Measurements from ENCODE around the gene VHLL.

The VHLL gene

DNA sequence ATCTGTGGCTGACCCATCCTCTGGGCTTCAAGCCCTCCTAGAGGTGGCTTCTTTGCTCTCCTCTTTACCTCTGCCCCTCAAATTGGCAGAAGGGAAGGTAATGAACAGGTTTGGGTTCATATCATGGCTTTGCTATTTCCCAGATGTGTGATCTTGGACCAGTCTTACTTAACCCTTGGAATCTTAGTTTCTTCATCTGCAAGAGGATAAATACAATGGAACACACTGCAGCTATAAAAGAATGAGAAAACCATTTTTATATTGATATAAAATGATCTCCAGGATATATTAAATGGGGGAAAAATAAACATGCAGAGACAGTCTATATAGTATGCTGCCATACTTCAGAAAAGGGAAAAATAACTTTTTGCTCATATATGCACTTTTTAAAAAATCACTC, 9.2 kb downstream of the VHLL start:
- no peak for DNase-seq

GRCh38 chr1:156286061-156286460, 13.0 kb downstream of the VHLL start:
- no peak for DNase-seq

GRCh38 chr1:156285437-156285836, 13.7 kb downstream of the VHLL start:
- DNase-seq, result no peak

- DNase-seq, result no peak
Observed at GRCh38 chr1:156284757-156285156, 14.3 kb downstream of the VHLL start.

- DNase-seq, result no peak
Observed at GRCh38 chr1:156284112-156284511, 15.0 kb downstream of the VHLL start, which contains the start of gene TMEM79. Gene TMEM79 (plus strand): TSS chr1:156284325. CDS start chr1:156285227, 902 bp downstream.

GRCh38 chr1:156283521-156283920, 15.6 kb downstream of the VHLL start:
- DNase-seq, result no peak

DNA sequence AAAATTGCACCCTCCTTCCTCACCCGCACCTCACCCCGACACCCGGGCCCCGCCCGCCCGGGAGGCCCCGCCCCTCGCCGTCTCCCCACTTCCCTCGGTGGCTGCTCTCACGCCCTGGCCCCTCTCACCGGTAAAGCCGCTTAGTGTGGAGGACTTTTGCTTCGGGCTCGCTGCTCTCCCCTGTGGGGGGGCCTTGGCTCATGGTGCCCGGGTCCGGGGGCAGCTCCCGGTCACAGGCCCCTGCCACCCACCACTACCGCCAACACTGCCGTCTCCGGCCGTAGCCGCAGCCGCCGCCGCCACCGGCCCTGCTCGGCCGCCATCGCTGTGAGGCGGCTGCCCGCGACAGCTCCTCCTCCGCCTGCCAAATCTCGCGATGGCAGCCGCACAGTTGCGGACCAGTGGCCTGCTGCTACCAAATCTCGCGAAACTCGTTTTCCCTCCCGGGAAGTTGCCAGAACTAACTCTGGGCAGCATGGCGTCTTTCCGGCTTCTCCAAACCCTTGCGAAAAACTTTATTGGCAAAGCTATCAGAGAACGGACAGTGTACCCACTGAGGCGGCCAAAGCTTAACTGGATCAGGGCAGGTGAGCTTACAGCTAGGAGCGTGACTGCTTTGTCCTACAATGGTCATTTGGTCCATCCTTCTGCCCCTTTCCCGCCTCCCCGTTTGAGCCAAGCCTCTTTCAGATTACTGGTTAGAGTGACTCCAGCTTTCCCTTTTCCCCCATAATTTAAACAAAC, 16.5 kb downstream of the VHLL start, which contains the start of gene SMG5:
TSS of gene SMG5 (minus strand) at position 347 of the 744 bp plus-strand sequence. CDS start at position 202, 145 bp downstream.
- DNase-seq, result peak; percentile 97

- DNase-seq, result peak; percentile 59
Observed at GRCh38 chr1:156281693-156282478, 17.2 kb downstream of the VHLL start.

GRCh38 chr1:156281281-156281680, 17.8 kb downstream of the VHLL start:
- DNase-seq, result peak; percentile 70

DNA sequence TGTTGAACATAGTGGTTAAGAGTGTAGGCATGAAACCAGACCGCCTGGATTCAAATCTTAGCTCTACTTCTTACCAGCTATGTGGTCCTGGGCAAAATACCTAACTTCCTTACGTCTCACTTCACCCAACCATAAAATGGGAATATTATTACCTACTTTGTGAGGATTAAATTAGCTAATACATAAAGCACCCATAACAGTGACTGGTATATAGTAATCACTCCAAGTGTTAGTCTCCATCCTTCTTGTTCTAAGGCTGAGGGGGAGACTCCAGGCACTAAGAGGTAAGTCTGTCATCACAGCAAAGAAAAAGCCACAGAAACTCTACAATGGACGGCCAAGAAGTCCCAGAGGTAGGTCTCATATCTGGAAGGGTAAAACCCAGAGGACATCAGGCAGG, 19.3 kb downstream of the VHLL start:
- no peak for DNase-seq

DNA sequence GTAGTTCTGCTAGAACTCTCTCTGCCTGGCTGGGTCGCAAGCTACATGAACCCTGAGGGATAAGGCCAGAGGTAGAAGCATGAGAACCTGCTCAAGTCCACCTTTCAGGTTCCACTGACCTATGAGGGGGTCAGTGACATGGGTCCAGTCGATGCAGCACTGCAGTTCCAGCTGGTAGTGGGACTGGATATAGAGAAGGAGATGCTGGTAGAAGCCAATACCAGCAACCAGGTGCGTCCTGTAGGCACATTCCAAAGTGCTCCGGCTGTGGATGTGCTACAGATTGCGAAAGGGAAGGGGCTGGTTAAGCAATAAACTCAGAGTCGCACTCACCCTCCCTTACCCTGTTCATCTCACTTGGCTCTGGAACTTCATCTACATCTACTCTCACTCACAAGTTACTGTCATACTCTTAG, 22.1 kb downstream of the VHLL start:
- no peak for DNase-seq

DNA sequence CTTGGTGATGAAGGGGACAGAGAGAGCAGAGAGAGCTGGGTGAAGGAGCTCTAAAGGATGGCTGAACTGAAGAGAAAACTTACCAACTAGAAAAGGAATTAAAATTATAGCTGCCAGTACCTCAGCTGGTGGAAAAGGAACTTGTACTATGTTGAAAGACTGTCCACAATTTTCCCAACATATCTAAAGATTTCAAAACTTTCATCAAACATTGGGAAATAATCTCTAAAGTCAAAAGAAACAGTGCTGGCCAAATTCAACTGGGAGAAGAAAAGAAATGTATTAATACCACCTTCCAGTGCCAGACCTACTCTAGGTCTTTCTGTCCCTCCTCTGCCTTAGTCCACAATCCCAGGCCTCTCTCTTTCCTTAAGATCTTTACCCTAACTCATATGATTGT, 22.6 kb downstream of the VHLL start:
- no peak for DNase-seq

DNA sequence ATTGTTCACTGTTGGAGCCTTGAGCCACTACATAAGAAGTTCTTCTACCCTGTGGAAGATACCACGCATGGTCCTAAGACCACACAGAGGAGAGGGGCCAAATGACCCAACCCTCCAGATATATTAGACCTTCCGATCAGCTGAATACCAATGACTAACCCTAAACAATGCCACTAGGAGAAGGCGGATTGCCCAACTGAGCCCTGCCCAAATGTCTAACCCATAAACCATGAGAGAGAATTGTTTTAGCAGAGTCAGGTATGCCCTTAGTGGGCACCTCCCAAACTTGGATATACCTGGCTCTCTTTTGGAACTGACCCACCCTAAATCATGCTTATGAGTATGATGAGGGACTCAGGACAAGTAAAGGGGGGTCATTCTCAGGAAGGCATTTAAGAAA, 28.8 kb downstream of the VHLL start:
- DNase-seq, result no peak

- no peak for DNase-seq
Observed at GRCh38 chr1:156268336-156268735, 30.8 kb downstream of the VHLL start.

- no peak for DNase-seq
Observed at GRCh38 chr1:156266051-156266450, 33.1 kb downstream of the VHLL start.

GRCh38 chr1:156263288-156263655, 35.8 kb downstream of the VHLL start:
- no peak for DNase-seq

DNA sequence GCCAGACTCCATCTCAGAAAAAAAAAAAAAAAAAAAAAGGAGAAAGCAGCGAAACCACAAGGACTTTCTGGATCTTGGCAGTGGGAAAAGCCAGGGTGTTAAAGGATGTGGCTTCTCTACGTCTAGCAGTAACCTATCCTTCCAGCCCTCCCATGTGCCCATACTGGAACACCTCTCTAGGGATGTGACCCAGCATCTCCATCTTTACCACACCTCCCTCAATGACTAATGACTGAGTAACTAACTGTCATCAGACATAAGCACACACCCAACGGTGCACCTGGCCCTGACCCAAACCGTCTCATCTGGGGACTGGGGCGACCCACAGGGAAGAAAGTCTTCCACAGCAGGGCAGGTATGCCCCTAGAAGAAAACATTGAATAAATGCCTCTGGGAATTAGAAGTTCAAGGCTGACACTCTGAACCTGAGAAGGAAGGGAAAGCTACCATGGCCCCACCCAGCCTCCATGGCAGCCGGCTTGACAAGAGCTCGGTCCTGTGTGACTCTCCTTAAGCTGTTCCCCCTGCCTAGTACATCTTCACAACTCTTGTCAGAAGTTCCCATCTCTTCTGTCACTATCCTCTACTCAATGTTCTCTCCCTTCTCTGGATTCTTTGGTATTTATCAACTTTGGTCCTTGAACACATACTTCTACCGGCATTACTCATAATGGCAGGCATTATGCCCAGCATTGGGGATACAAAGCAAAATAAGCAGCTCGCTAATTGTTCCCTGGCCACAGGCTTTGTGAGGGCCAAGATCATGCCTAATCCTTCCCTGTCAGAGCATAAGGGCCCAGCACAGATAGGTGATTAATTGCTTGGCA, 36.4 kb downstream of the VHLL start:
- DNase-seq, result no peak

GRCh38 chr1:156260896-156261295, 38.2 kb downstream of the VHLL start:
- DNase-seq, result no peak

DNA sequence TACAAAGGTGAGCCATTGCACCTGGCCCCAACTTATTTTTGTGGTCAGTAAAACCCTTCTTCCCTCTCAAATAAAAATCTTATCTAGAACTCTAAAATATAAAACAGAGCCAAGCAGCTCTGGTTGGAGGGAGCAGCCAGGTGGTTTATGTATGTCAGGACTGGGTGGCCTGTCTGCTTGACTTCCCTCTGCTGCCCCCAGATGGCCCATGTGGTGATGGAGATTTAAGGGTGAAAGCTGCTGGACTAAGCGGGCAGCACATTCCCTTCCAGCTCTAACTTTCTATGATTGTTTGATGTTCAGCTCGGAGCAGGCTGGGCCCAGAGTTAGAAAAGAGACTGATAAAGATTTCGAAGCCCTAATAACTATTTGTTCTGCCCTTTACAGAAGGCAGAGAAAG, 39.3 kb downstream of the VHLL start:
- DNase-seq, result no peak

DNA sequence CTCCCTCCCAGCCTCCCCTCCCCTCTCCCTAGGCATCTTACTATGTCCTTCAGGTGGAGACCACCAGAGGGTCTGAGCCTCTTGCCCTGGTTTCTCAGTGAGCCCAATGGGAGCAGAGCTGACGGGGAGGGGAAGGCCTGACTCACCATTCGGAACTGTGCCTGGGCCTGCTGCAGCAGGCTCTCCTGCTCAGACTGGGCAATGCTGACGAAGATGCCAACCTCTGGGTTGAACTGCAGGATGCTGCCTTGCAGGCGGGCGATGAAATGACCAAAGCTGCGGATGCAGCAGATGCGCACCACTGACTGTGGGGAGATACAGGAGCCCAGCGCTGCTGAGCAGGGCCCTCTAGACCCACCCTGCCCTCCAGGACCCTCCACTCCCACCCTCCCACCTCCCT, 40.2 kb downstream of the VHLL start:
- DNase-seq, result no peak

- no peak for DNase-seq
Observed at GRCh38 chr1:156257711-156258110, 41.4 kb downstream of the VHLL start.

DNA sequence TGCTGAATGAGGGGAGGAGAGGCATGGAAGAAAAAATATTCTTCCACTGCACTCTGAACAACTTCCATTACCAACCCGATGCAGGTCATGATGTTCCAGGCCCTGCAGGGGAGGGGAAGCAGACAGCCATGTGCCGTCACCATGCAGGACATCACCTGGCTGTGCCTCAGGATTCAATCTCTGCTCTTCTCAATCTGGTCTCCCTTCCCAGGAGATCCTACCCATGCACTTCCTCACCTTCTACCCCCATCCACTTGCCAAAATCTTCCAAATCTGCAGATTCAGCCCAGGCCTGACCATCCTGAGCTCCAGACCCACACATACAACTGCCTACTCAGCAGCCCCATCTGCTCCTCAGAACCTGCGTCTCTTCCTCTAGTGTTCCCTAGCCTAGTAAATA, 45.5 kb downstream of the VHLL start:
- DNase-seq, result no peak

- no peak for DNase-seq
Observed at GRCh38 chr1:156251527-156251926, 47.6 kb downstream of the VHLL start.
